WTC11 (cell line): Measurements from ENCODE around the gene PTGES3L.

ENCODE experiments used
- ARID4B ChIP-seq: sonication (generic); formaldehyde crosslinking; IDR thresholded peaks from 2 replicates; pipeline ENCODE4 v1.8.0; 2023; ENCODE audit warnings: missing genetic modification reagents, mild to moderate bottlenecking, borderline replicate concordance
- CTCF ChIP-seq: fragments of 200-600 bp; IDR thresholded peaks from 2 replicates; pipeline ENCODE4 v1.8.0; 2022; ENCODE audit warnings: antibody characterized with exemption
- ESRRA ChIP-seq: sonication (generic); formaldehyde crosslinking; IDR thresholded peaks from 2 replicates; pipeline ENCODE4 v1.8.1; 2022; ENCODE audit warnings: mild to moderate bottlenecking, missing genetic modification reagents, borderline replicate concordance
- IRF2 ChIP-seq: sonication (generic); formaldehyde crosslinking; IDR thresholded peaks from 2 replicates; pipeline ENCODE4 v1.8.0; 2022; ENCODE audit warnings: low read depth, missing genetic modification reagents, borderline replicate concordance
- JAZF1 ChIP-seq: fragments of 250-450 bp; sonication (Bioruptor Pico); IDR thresholded peaks from 2 replicates; pipeline ENCODE4 v1.9.0; 2021; ENCODE audit warnings: moderate library complexity, mild to moderate bottlenecking, inconsistent platforms
- JUN ChIP-seq: sonication (generic); formaldehyde crosslinking; IDR thresholded peaks from 2 replicates; pipeline ENCODE4 v1.8.0; 2023; ENCODE audit warnings: mild to moderate bottlenecking, missing genetic modification reagents
- NR1H2 ChIP-seq: sonication (generic); formaldehyde crosslinking; IDR thresholded peaks from 2 replicates; pipeline ENCODE4 v1.9.0; 2021; ENCODE audit warnings: mild to moderate bottlenecking, moderate library complexity, missing genetic modification reagents
- PREB ChIP-seq: sonication (generic); formaldehyde crosslinking; IDR thresholded peaks from 2 replicates; pipeline ENCODE4 v1.8.1; 2022; ENCODE audit warnings: mild to moderate bottlenecking, missing genetic modification reagents, moderate library complexity, borderline replicate concordance
- SMAD3 ChIP-seq: sonication (generic); formaldehyde crosslinking; IDR thresholded peaks from 2 replicates; pipeline ENCODE4 v1.8.0; 2022; ENCODE audit warnings: missing genetic modification reagents, mild to moderate bottlenecking, borderline replicate concordance
- SP1 ChIP-seq: sonication (generic); formaldehyde crosslinking; conservative IDR thresholded peaks from 2 replicates; pipeline ENCODE4 v1.8.1; 2022; ENCODE audit warnings: missing genetic modification reagents
- ZNF671 ChIP-seq: fragments of 250-450 bp; sonication (Bioruptor Pico); IDR thresholded peaks from 2 replicates; pipeline ENCODE4 v1.8.0; 2021; ENCODE audit warnings: mild to moderate bottlenecking
- TF ChIP-seq, protein P1 (sequence below): sonication (generic); formaldehyde crosslinking; IDR thresholded peaks from 2 replicates; pipeline ENCODE4 v1.8.1; 2023; ENCODE audit warnings: mild to moderate bottlenecking, missing genetic modification reagents
- TF ChIP-seq, protein P2 (sequence below): sonication (generic); formaldehyde crosslinking; IDR thresholded peaks from 2 replicates; pipeline ENCODE4 v1.8.1; 2022; ENCODE audit warnings: low read depth, missing genetic modification reagents, borderline replicate concordance
- TF ChIP-seq, protein P3 (sequence below): sonication (generic); formaldehyde crosslinking; conservative IDR thresholded peaks from 2 replicates; pipeline ENCODE4 v1.8.1; 2022; ENCODE audit warnings: mild to moderate bottlenecking, missing genetic modification reagents

- TF ChIP-seq, protein P1, sequence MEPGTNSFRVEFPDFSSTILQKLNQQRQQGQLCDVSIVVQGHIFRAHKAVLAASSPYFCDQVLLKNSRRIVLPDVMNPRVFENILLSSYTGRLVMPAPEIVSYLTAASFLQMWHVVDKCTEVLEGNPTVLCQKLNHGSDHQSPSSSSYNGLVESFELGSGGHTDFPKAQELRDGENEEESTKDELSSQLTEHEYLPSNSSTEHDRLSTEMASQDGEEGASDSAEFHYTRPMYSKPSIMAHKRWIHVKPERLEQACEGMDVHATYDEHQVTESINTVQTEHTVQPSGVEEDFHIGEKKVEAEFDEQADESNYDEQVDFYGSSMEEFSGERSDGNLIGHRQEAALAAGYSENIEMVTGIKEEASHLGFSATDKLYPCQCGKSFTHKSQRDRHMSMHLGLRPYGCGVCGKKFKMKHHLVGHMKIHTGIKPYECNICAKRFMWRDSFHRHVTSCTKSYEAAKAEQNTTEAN (CRISPR knock-in tag) = no peak
- TF ChIP-seq CTCF = no peak
- no peak for TF ChIP-seq SP1 (CRISPR knock-in tag)
- no peak for TF ChIP-seq NR1H2 (CRISPR knock-in tag)
- no peak for TF ChIP-seq SMAD3 (CRISPR knock-in tag)
- TF ChIP-seq ARID4B (CRISPR knock-in tag) = no peak
- TF ChIP-seq, protein P2, sequence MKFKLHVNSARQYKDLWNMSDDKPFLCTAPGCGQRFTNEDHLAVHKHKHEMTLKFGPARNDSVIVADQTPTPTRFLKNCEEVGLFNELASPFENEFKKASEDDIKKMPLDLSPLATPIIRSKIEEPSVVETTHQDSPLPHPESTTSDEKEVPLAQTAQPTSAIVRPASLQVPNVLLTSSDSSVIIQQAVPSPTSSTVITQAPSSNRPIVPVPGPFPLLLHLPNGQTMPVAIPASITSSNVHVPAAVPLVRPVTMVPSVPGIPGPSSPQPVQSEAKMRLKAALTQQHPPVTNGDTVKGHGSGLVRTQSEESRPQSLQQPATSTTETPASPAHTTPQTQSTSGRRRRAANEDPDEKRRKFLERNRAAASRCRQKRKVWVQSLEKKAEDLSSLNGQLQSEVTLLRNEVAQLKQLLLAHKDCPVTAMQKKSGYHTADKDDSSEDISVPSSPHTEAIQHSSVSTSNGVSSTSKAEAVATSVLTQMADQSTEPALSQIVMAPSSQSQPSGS = no peak
- TF ChIP-seq JUN = no peak
- no peak for TF ChIP-seq PREB (CRISPR knock-in tag)
- TF ChIP-seq ZNF671 (CRISPR knock-in tag) = no peak
- TF ChIP-seq, protein P3, sequence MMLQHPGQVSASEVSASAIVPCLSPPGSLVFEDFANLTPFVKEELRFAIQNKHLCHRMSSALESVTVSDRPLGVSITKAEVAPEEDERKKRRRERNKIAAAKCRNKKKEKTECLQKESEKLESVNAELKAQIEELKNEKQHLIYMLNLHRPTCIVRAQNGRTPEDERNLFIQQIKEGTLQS (CRISPR knock-in tag) = no peak
- TF ChIP-seq JAZF1 (CRISPR knock-in tag) = no peak
- no peak for TF ChIP-seq IRF2
- TF ChIP-seq ESRRA = no peak
Observed at GRCh38 chr17:42967925-42968324, 12.0 kb downstream of the PTGES3L start.
